GM10266 (cell line): ENCODE data around the gene TSPAN15.

Experiments used
- DNase-seq: peaks from one replicate; pipeline ENCODE4 v3.0.0; 2012; ENCODE audit errors: extremely low spot score
- TF ChIP-seq, protein P1 (sequence below): IDR thresholded peaks from 2 replicates; pipeline ENCODE4 v1.5.1; 2012; ENCODE audit warnings: mild to moderate bottlenecking, low read depth; ENCODE audit not compliant: control insufficient read depth, insufficient read depth; ENCODE audit errors: missing control alignments

Gene TSPAN15

DNA sequence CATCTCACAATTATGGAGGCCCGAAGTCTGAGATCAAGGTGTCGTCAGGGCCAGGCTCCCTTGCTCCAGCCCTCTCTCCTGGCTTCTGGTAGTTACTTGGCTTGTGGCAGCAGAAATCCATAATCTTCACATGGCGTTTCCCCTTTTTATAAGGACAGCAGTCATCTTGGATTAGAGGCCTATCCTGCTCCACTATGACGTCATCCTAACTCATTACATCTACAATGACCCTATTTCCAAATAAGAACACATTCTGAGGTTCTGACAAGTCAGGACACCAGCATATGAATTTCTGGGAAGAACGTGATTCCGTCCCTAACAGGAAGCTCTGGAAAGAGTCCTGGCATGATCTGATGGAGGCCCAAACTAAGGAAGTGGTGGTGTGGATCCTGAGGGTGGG lies 86.2 kb downstream of the TSPAN15 start:
- DNase-seq, result no peak
- TF ChIP-seq, protein P1, sequence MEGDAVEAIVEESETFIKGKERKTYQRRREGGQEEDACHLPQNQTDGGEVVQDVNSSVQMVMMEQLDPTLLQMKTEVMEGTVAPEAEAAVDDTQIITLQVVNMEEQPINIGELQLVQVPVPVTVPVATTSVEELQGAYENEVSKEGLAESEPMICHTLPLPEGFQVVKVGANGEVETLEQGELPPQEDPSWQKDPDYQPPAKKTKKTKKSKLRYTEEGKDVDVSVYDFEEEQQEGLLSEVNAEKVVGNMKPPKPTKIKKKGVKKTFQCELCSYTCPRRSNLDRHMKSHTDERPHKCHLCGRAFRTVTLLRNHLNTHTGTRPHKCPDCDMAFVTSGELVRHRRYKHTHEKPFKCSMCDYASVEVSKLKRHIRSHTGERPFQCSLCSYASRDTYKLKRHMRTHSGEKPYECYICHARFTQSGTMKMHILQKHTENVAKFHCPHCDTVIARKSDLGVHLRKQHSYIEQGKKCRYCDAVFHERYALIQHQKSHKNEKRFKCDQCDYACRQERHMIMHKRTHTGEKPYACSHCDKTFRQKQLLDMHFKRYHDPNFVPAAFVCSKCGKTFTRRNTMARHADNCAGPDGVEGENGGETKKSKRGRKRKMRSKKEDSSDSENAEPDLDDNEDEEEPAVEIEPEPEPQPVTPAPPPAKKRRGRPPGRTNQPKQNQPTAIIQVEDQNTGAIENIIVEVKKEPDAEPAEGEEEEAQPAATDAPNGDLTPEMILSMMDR, result no peak

DNA sequence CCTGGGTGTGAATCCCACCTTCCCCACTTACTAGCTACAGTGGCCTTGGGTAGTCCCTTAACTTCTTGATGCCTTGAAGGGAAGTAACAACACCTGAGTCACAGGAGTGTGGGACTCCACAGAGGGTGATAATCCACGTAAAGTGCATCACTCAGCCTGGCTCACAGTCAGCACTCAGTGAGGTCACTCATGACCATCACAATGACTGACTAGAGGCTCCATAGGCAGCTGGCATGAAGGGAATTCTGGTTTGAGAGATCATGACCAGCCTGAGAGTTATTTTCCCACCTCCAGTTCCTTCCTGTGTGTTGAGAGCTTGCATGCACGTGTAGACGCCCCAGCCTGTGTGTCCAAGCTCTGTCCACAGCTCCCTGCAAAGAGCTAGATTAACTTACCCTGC lies 87.2 kb downstream of the TSPAN15 start:
- TF ChIP-seq, protein P1, result no peak
- no peak for DNase-seq

GRCh38 chr10:69541463-69541862 lies 90.2 kb downstream of the TSPAN15 start:
- TF ChIP-seq, protein P1, result no peak
- DNase-seq, result no peak

DNA sequence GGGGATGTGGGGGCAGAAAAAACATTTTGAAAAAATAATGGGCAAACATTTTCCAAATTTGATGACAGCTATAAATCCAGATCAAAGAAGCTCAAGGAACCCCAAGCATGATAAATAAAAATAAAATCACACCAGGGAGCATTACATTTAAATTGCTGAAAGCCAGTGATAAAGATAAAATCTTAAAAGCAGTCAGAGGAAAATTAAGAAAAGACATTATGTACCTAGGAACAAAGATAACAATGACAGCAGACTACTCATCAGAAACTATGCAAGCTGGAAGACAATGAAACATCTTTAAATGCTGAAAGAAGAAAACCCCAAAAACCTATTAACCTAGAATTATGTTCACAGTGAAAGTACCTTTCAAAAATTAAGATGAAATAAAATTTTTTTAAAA lies 98.7 kb downstream of the TSPAN15 start:
- DNase-seq, result no peak
- TF ChIP-seq, protein P1, result no peak

DNA sequence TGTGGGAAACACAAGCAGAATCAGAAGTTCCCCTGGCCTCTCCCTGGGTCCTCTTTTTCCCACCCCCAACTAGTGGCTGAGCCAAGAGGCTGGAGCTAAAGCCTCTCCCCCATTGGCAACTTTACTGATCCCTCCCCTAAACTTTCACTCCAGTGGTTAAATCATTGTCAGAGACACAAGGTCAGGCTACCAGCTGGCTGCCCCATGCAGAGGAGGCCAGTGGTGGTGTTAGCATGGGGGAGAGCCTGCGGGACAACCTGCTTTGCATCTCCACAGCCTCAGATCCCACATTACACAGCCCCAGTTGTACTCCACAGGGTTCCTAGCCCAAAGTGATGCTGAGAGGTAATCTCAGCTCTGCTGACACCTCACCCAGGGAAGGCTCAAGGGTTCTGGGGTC lies 101.0 kb downstream of the TSPAN15 start:
- TF ChIP-seq, protein P1, result no peak
- no peak for DNase-seq

GRCh38 chr10:69553328-69553727 lies 102.1 kb downstream of the TSPAN15 start:
- TF ChIP-seq, protein P1, result no peak
- no peak for DNase-seq

DNA sequence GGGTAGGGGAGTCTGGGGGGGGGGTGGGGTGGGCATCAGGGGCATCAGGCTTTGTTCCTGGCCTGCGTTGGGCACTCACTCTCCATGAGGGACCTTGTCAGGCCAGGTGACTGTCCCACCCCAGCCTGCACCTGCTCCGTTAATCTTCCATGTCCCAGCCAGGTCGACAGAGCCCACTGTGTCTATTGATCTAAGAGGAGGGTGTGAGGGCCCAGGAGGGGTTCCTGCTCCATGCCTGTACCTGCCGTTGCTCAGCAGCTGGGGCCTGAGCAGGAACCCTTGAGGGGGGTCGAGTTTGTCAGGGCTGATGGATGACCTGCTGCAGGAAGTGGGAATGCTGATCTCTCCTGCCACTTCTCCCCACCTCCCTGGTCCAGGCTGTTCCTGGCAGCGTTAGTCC lies 103.3 kb downstream of the TSPAN15 start:
- DNase-seq, result no peak
- TF ChIP-seq, protein P1, result no peak
